GM12878 (cell line): ENCODE results near the gene GEMIN2.

Experiments
- CTCF ChIP-seq, 3 experiments: IDR thresholded peaks in 2 of 3; conservative IDR thresholded peaks in 1 of 3; 2 replicates each; pipeline ENCODE4 v1.5.1; 2011; ENCODE audit warnings: low read depth in 3 of 3, low read length in 3 of 3, mild to moderate bottlenecking in 3 of 3, control low read depth in 2 of 3, moderate library complexity in 2 of 3, inconsistent platforms in 1 of 3, mixed read lengths in 1 of 3; ENCODE audit not compliant: control insufficient read depth in 2 of 3, insufficient read depth in 1 of 3; ENCODE audit errors: extremely low read depth in 1 of 3
- E2F4 ChIP-seq: IDR thresholded peaks from 2 replicates; pipeline ENCODE4 v1.6.1; 2012; ENCODE audit warnings: low read depth, low read length, improper control_type of control experiment
- ELK1 ChIP-seq: IDR thresholded peaks from 2 replicates; pipeline ENCODE4 v1.6.1; 2012; ENCODE audit warnings: low read depth, low read length, improper control_type of control experiment
- HDAC2 ChIP-seq: fragments of 200-600 bp; sonication (generic); IDR thresholded peaks from 2 replicates; pipeline ENCODE4 v1.6.1; 2017
- IRF3 ChIP-seq: fragments of 450-650 bp; IDR thresholded peaks from 2 replicates; pipeline ENCODE4 v1.6.1; 2014; ENCODE audit warnings: mild to moderate bottlenecking
- KLF5 ChIP-seq: fragments of 450-650 bp; IDR thresholded peaks from 2 replicates; pipeline ENCODE4 v1.6.1; 2014; ENCODE audit warnings: mild to moderate bottlenecking; ENCODE audit not compliant: partially characterized antibody
- MAX ChIP-seq: IDR thresholded peaks from 2 replicates; pipeline ENCODE4 v1.6.1; 2012; ENCODE audit warnings: low read depth, low read length, improper control_type of control experiment
- POLR2A ChIP-seq: IDR thresholded peaks from 2 replicates; pipeline ENCODE4 v1.6.1; 2011; ENCODE audit warnings: low read depth, mild to moderate bottlenecking, low read length
- POLR2AphosphoS5 ChIP-seq: IDR thresholded peaks from 2 replicates; pipeline ENCODE4 v1.6.1; 2011; ENCODE audit warnings: mild to moderate bottlenecking, low read length, inconsistent platforms
- REST ChIP-seq: IDR thresholded peaks from 2 replicates; pipeline ENCODE4 v1.6.1; 2012; ENCODE audit warnings: mild to moderate bottlenecking, low read depth, low read length
- TAF1 ChIP-seq: IDR thresholded peaks from 2 replicates; pipeline ENCODE4 v1.6.1; 2011; ENCODE audit warnings: mild to moderate bottlenecking, low read depth, low read length, borderline replicate concordance

GRCh38 chr14:39185256-39186049 lies 71.3 kb downstream of the GEMIN2 start:
- TF ChIP-seq POLR2AphosphoS5, result peak; percentile 59; the same call in 1 of the 2 replicates
- no peak for TF ChIP-seq IRF3
- no peak for TF ChIP-seq CTCF (IDR thresholded peaks at IDR 0.05 in 2 of 3, conservative IDR thresholded peaks at IDR 0.05 in 1 of 3; ENCODE audit: control insufficient read depth in 2 of 3, extremely low read depth in 1 of 3, insufficient read depth in 1 of 3, low read depth in 3 of 3, low read length in 3 of 3)
- no peak for TF ChIP-seq KLF5
- TF ChIP-seq E2F4, result no peak
- no peak for TF ChIP-seq MAX
- no peak for TF ChIP-seq POLR2A
- no peak for TF ChIP-seq REST
- TF ChIP-seq HDAC2, result no peak
- no peak for TF ChIP-seq TAF1
- no peak for TF ChIP-seq ELK1
